Spleen (tissue), 11 donors: ENCODE measurements around the gene ABI3. TPM values are rescaled to one million over a fixed set of nuclear protein-coding genes. Genes with fewer than 3 reads are reported as not detected.

ENCODE experiments used
- DNase-seq: peaks from one replicate; pipeline ENCODE4 v3.0.0-alpha.2; 2020
- H3K27ac ChIP-seq, 8 donors: fragments of 200-600 bp; sonication (generic) in 7 of 8; 1 replicate in 4 of 8; 2 replicates in 4 of 8; pipeline versions ENCODE4 v1.5.0 to v1.8.0; 2016 to 2021; ENCODE audit warnings: inconsistent platforms in 4 of 8, mild to moderate bottlenecking in 4 of 8, moderate library complexity in 1 of 8
- H3K27me3 ChIP-seq, 7 donors: fragments of 200-600 bp; sonication (generic) in 6 of 7; replicated peaks in 1 of 7; 1 replicate in 4 of 7; 2 replicates in 3 of 7; pipeline versions ENCODE4 v1.5.0 to v1.8.0; 2016 to 2021; ENCODE audit warnings: inconsistent platforms in 3 of 7, mild to moderate bottlenecking in 1 of 7
- H3K36me3 ChIP-seq, 6 donors: fragments of 200-600 bp; sonication (generic) in 5 of 6; 1 replicate in 4 of 6; 2 replicates in 2 of 6; pipeline versions ENCODE4 v1.5.0 to v1.8.0; 2016 to 2021; ENCODE audit warnings: inconsistent platforms in 2 of 6
- H3K4me1 ChIP-seq, 6 donors: fragments of 200-600 bp; sonication (generic) in 5 of 6; 1 replicate in 3 of 6; 2 replicates in 3 of 6; pipeline versions ENCODE4 v1.5.0 to v1.8.0; 2016 to 2021; ENCODE audit warnings: inconsistent platforms in 3 of 6
- H3K4me3 ChIP-seq, 8 donors: fragments of 200-600 bp; sonication (generic) in 7 of 8; 1 replicate in 4 of 8; 2 replicates in 4 of 8; pipeline versions ENCODE4 v1.5.0 to v1.8.0; 2016 to 2021; ENCODE audit warnings: inconsistent platforms in 4 of 8, mild to moderate bottlenecking in 4 of 8, moderate library complexity in 2 of 8
- H3K9me3 ChIP-seq, 8 donors: fragments of 200-600 bp; sonication (generic) in 7 of 8; 1 replicate in 4 of 8; 2 replicates in 4 of 8; pipeline versions ENCODE4 v1.5.0 to v1.8.0; 2016 to 2021; ENCODE audit warnings: inconsistent platforms in 4 of 8
- POLR2A ChIP-seq, 3 donors: fragments of 450-650 bp; IDR thresholded peaks; one replicate each; pipeline ENCODE4 v1.5.1; 2017; ENCODE audit warnings: antibody characterized with exemption in 3 of 3, mild to moderate bottlenecking in 1 of 3
- POLR2AphosphoS5 ChIP-seq, 3 donors: sonication (generic); formaldehyde crosslinking; IDR thresholded peaks; one replicate each; pipeline ENCODE4 v1.5.1; 2017; ENCODE audit warnings: antibody characterized with exemption in 3 of 3
- WGBS, 5 donors: extraction: QIAGEN DNeasy Blood & Tissue Kit in 3 of 5; methylation state at CpG; one replicate each; pipeline versions ENCODE4 v1.1.5 to v1.1.7; 2013 to 2018; 5-methylcytosine and 5-hydroxymethylcytosine counted together
- intact Hi-C: fragments of 100-400 bp; cut with DNase I; formaldehyde crosslinking; loops from one replicate; pipeline ENCODE4 v1.15.0; 2023; ENCODE audit warnings: low total_unique reads
- polyA plus RNA-seq, 3 donors: library from polyadenylated mRNA; stranded (reverse); fragments of 200-250 nt; gene quantifications; one replicate each; pipeline ENCODE4 v1.2.1, GENCODE V29; 2013
- total RNA-seq, 7 donors: library from RNA; depleted of rRNA in 3 of 7; stranded (reverse); fragments of >200 nt in 3 of 7; fragmentation: NEBNext Ultra II Directional in 4 of 7; extraction: Animal tissue kit (Norgen Biotek cat#: 25700) in 4 of 7; gene quantifications; one replicate each; pipeline versions ENCODE4 v1.1.0 to v1.2.1, GENCODE V29; 2016 to 2021
- TF ChIP-seq, protein P1 (sequence below), 11 experiments: fragments of 200-600 bp in 7 of 11; fragments of 450-650 bp in 4 of 11; sonication (generic) in 4 of 11; IDR thresholded peaks in 8 of 11; conservative IDR thresholded peaks in 3 of 11; 1 replicate in 7 of 11; 2 replicates in 4 of 11; pipeline versions ENCODE4 v1.4.0 to v1.8.0; 2016 to 2021; ENCODE audit warnings: antibody characterized with exemption in 11 of 11, inconsistent platforms in 4 of 11, mild to moderate bottlenecking in 1 of 11
- donor health status: healthy with polysubstance abuse.
- donor health status: DM: no; HTN: no; CAD: no; lungs with moderate emphysema.
- donor health status: DM: no; HTN: no; CAD: no.
- donor health status: Bipolar disorder and iron deficiency.
- donor health status: healthy.
- donor health status: DM: no; HTN: no; CAD: no.
- donor health status: DM: yes; HTN: yes; CAD: no.

The ABI3 gene
- total and polyA plus RNA-seq, 10 donors, result 51.3 to 121 (median 82.3) TPM

DNA sequence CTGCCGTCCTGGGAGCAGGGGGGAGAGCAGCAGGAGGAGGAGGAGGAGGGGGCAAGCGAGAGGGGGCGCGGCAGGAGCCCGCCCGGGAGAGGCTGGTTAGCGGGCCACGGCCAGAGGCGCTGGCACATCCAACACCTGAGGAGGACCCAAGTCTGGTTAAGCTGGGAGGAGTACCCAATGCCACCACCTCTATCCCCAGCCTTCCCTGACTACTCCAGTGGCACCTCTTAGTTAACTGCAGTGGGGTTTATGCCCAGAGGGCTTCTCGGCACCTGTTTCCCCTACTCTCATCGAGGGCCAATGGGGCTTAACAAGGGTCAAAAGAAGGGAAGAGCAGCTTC is 14.5 kb downstream of the ABI3 start:
- 18 to 27% (median 26%) methylated on average over 5 to 11 of the region's 11 CpGs for WGBS, 5 donors
- no peaks in the 10 kb centered on the region for H3K9me3 ChIP-seq
- peak overlapping the region in 7 of 8 donors; percentile 31 to 64 (median 42) for H3K4me3 ChIP-seq
- H3K27me3 ChIP-seq, result peaks cover 0 to 43% (median 13%) of the 10 kb centered on the region in 7 donors
- no peak for DNase-seq
- H3K36me3 ChIP-seq, result peaks cover 0 to 69% (median 25%) of the 10 kb centered on the region in 6 donors
- intact Hi-C loops, result no loop called here
- peaks cover 36 to 95% (median 61%) of the 10 kb centered on the region in 6 donors for H3K4me1 ChIP-seq
- peak overlapping the region in 7 of 8 donors; percentile 32 to 81 (median 53) for H3K27ac ChIP-seq
- TF ChIP-seq POLR2A (IDR thresholded peaks at IDR 0.05) (no peak), POLR2AphosphoS5 (IDR thresholded peaks at IDR 0.05) (no peak)
- TF ChIP-seq, protein P1, sequence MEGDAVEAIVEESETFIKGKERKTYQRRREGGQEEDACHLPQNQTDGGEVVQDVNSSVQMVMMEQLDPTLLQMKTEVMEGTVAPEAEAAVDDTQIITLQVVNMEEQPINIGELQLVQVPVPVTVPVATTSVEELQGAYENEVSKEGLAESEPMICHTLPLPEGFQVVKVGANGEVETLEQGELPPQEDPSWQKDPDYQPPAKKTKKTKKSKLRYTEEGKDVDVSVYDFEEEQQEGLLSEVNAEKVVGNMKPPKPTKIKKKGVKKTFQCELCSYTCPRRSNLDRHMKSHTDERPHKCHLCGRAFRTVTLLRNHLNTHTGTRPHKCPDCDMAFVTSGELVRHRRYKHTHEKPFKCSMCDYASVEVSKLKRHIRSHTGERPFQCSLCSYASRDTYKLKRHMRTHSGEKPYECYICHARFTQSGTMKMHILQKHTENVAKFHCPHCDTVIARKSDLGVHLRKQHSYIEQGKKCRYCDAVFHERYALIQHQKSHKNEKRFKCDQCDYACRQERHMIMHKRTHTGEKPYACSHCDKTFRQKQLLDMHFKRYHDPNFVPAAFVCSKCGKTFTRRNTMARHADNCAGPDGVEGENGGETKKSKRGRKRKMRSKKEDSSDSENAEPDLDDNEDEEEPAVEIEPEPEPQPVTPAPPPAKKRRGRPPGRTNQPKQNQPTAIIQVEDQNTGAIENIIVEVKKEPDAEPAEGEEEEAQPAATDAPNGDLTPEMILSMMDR (IDR thresholded peaks at IDR 0.05 in 8 of 11, conservative IDR thresholded peaks at IDR 0.05 in 3 of 11), result no peak

- intact Hi-C loops, result loop anchor here (2.0 kb wide), 1 partner anchor 45 kb away; no protein-coding TSS in a partner anchor
- Histone ChIP-seq H3K9me3 (no peaks in the 10 kb centered on the region), H3K27me3 (peaks cover 0 to 50% (median 13%) of the 10 kb centered on the region in 7 donors), H3K4me1 (peaks cover 35 to 95% (median 60%) of the 10 kb centered on the region in 6 donors), H3K36me3 (peaks cover 0 to 62% (median 18%) of the 10 kb centered on the region in 6 donors), H3K27ac (no peak overlapping the region), H3K4me3 (no peak overlapping the region)
- 84 to 94% (median 88%) methylated on average over 8 of the region's 8 CpGs for WGBS, 5 donors
- TF ChIP-seq, protein P1 (IDR thresholded peaks at IDR 0.05 in 8 of 11, conservative IDR thresholded peaks at IDR 0.05 in 3 of 11), result no peak
- TF ChIP-seq POLR2AphosphoS5 (IDR thresholded peaks at IDR 0.05), result peak; percentile 23 to 43 (median 26)
- DNase-seq, result no peak
These were observed 15.2 kb downstream of the ABI3 start for GRCh38 chr17:49225554-49226236.

GRCh38 chr17:49226771-49227435 is 16.4 kb downstream of the ABI3 start:
- H3K4me3 ChIP-seq, result no peak overlapping the region
- intact Hi-C loops, result loop anchor here (2.0 kb wide), 1 partner anchor 46 kb away; no protein-coding TSS in a partner anchor
- peaks cover 0 to 50% (median 13%) of the 10 kb centered on the region in 7 donors for H3K27me3 ChIP-seq
- H3K36me3 ChIP-seq, result peaks cover 0 to 50% (median 10%) of the 10 kb centered on the region in 6 donors
- DNase-seq, result no peak
- H3K9me3 ChIP-seq, result no peaks in the 10 kb centered on the region
- 54 to 77% (median 61%) methylated on average over 3 of the region's 3 CpGs for WGBS, 5 donors
- TF ChIP-seq POLR2A (IDR thresholded peaks at IDR 0.05) (no peak), POLR2AphosphoS5 (IDR thresholded peaks at IDR 0.05) (no peak)
- TF ChIP-seq, protein P1 (IDR thresholded peaks at IDR 0.05 in 8 of 11, conservative IDR thresholded peaks at IDR 0.05 in 3 of 11), result no peak
- H3K4me1 ChIP-seq, result peaks cover 35 to 97% (median 67%) of the 10 kb centered on the region in 6 donors
- H3K27ac ChIP-seq, result peak overlapping the region in 2 of 8 donors; percentile 13 to 43
